Immature natural killer cell (primary cell): ENCODE measurements around the gene LPAR3. TPM values are rescaled to one million over a fixed set of nuclear protein-coding genes. Genes with fewer than 3 reads are reported as not detected.

Experiments
- DNase-seq, 3 donors: peaks; one replicate each; pipeline ENCODE4 v3.0.0; 2022; ENCODE audit warnings: mixed read lengths in 1 of 3
- H3K27ac Mint-ChIP-seq, 6 donors: one replicate each; pipeline ENCODE4 v1.8.0; 2020; ENCODE audit warnings: mixed read lengths in 6 of 6, mild to moderate bottlenecking in 5 of 6, inconsistent platforms in 4 of 6, moderate library complexity in 3 of 6
- H3K27me3 Mint-ChIP-seq, 3 donors: one replicate each; pipeline ENCODE4 v1.8.0; 2020 to 2021; ENCODE audit warnings: low read depth in 3 of 3, mild to moderate bottlenecking in 3 of 3, mixed read lengths in 3 of 3, moderate library complexity in 3 of 3, inconsistent platforms in 1 of 3
- H3K36me3 Mint-ChIP-seq, 3 donors: one replicate each; pipeline ENCODE4 v1.8.0; 2020; ENCODE audit warnings: mixed read lengths in 3 of 3, inconsistent platforms in 2 of 3, mild to moderate bottlenecking in 2 of 3
- H3K4me1 Mint-ChIP-seq, 2 donors: one replicate each; pipeline ENCODE4 v1.8.0; 2020; ENCODE audit warnings: inconsistent platforms in 2 of 2, mild to moderate bottlenecking in 2 of 2, mixed read lengths in 2 of 2, moderate library complexity in 1 of 2
- H3K4me3 Mint-ChIP-seq, 5 donors: one replicate each; pipeline ENCODE4 v1.8.0; 2020; ENCODE audit warnings: mild to moderate bottlenecking in 5 of 5, mixed read lengths in 5 of 5, inconsistent platforms in 3 of 5, moderate library complexity in 3 of 5
- H3K9me3 Mint-ChIP-seq, 6 donors: one replicate each; pipeline ENCODE4 v1.8.0; 2020; ENCODE audit warnings: mild to moderate bottlenecking in 6 of 6, mixed read lengths in 6 of 6, inconsistent platforms in 4 of 6, moderate library complexity in 3 of 6
- polyA plus RNA-seq, 3 donors: library from polyadenylated mRNA; unstranded; fragments of 300-500 nt; fragmentation: Illumina TruSeq; gene quantifications; one replicate each; pipeline ENCODE4 v1.2.3, GENCODE V29; 2021

Gene LPAR3
- polyA plus RNA-seq, 3 donors from 2014 or later, result 0.30 TPM; not detected in 2

- no peaks in the 10 kb centered on the region for H3K9me3 Mint-ChIP-seq
- H3K4me3 Mint-ChIP-seq, result no peak overlapping the region
- DNase-seq, result no peak
- peaks cover 2 to 3% (median 2%) of the 10 kb centered on the region in 3 donors for H3K27me3 Mint-ChIP-seq
- no peaks in the 10 kb centered on the region for H3K36me3 Mint-ChIP-seq
- H3K4me1 Mint-ChIP-seq, result peaks cover 19 to 30% of the 10 kb centered on the region in 2 donors
- no peak overlapping the region for H3K27ac Mint-ChIP-seq
These were observed 31.5 kb downstream of the LPAR3 start for GRCh38 chr1:84861516-84861915.

GRCh38 chr1:84859866-84860265 lies 33.1 kb downstream of the LPAR3 start:
- no peak overlapping the region for H3K27ac Mint-ChIP-seq
- no peaks in the 10 kb centered on the region for H3K9me3 Mint-ChIP-seq
- DNase-seq, result no peak
- peaks cover 2 to 3% (median 2%) of the 10 kb centered on the region in 3 donors for H3K27me3 Mint-ChIP-seq
- H3K4me1 Mint-ChIP-seq, result peaks cover 19 to 33% of the 10 kb centered on the region in 2 donors
- peaks cover 0 to 3% (median 0%) of the 10 kb centered on the region in 3 donors for H3K36me3 Mint-ChIP-seq
- H3K4me3 Mint-ChIP-seq, result no peak overlapping the region

DNA sequence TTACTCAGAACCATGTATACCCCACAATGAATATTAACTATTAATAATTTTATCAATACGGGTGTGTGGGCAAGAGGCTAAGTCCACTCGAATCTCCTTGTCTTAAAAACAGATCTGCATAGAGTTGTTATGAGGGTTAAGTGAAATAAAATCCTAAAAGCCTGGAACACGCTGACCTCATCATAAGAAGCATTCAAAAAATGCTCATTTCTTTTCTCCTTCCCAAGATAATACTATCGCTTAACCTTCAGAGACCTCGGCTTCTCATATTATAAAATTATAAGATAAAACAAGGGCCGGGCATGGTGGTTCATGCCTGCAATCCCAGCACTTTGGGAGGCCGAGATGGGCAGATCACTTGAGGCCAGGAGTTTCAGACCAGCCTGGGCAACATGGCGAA lies 35.1 kb downstream of the LPAR3 start:
- no peak overlapping the region for H3K27ac Mint-ChIP-seq
- DNase-seq, result no peak
- H3K4me3 Mint-ChIP-seq, result no peak overlapping the region
- peaks cover 0 to 3% (median 2%) of the 10 kb centered on the region in 3 donors for H3K27me3 Mint-ChIP-seq
- H3K4me1 Mint-ChIP-seq, result peaks cover 24 to 35% of the 10 kb centered on the region in 2 donors
- H3K9me3 Mint-ChIP-seq, result no peaks in the 10 kb centered on the region
- H3K36me3 Mint-ChIP-seq, result peaks cover 0 to 3% (median 0%) of the 10 kb centered on the region in 3 donors

- no peak overlapping the region for H3K4me3 Mint-ChIP-seq
- H3K27ac Mint-ChIP-seq, result no peak overlapping the region
- H3K27me3 Mint-ChIP-seq, result peaks cover 1 to 3% (median 2%) of the 10 kb centered on the region in 3 donors
- H3K36me3 Mint-ChIP-seq, result peaks cover 0 to 3% (median 0%) of the 10 kb centered on the region in 3 donors
- H3K9me3 Mint-ChIP-seq, result no peaks in the 10 kb centered on the region
- H3K4me1 Mint-ChIP-seq, result peaks cover 15 to 24% of the 10 kb centered on the region in 2 donors
- DNase-seq, result no peak
These were observed 36.2 kb downstream of the LPAR3 start for GRCh38 chr1:84856726-84857270.

DNA sequence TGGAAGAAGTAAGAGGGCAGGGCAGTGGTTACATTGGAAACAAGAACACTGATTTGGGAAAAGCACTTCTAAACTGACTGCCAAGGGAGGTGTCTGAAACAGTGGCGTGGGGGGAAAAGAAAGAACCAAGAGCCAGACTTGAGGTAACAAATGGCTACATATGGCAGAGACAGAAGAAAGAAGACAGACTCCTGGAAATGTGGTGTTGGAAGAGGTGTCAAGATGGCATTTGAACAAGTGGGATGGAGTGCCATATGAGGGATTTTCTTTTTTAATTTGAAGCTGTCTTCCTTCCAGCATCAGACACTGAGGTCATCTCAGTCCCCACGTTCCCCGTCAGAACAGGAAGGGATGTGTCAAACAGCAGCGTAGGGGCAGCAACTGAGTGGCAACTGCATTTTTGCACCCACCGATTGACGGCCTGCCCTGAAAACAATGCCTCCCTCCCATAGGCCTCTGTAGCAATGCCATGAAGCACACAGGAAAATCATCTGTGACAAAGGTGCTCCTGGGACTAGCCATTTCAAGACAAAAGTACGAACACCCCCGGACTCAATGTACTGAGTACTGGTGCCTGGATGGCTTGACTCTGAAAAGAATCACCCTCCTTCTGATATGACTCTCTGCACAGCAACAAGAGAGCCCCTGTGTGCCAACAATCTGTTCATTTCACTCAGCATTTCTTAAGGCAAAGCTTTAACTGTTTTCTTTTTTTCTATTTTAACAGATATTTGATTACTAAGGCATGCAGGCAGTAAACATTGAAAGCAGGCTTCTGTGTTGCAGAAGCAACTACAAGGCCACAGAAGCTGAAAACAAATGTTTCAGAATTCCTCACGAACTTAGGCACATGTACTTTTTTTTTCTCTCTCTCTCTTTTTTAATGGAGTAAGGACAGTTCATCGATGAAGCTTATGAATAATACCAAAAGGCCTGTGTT lies 37.0 kb downstream of the LPAR3 start:
- H3K9me3 Mint-ChIP-seq, result no peaks in the 10 kb centered on the region
- peaks cover 15 to 16% of the 10 kb centered on the region in 2 donors for H3K4me1 Mint-ChIP-seq

DNA sequence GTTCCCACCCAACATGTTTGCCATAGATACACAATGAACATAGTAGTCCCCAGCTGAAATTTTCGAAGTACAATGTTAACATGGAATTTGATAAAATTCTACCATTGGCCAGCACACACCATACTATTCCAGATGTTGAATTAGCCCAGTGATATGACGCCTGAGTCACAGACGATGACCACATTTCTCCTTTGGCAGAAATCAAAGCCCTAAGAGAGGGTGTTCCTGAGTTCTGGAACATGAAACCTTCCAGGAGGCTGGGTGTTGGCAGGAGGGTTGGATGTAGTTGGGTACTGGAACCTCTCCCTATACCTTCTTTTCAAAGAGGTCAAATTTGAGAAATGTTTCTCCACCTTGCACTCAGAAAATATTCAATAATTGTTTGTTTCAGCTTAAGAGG lies 37.8 kb downstream of the LPAR3 start:
- peaks cover 13 to 16% of the 10 kb centered on the region in 2 donors for H3K4me1 Mint-ChIP-seq
- no peak overlapping the region for H3K4me3 Mint-ChIP-seq
- peak overlapping the region in 2 of 6 donors; percentile 38 to 52 for H3K27ac Mint-ChIP-seq
- peaks cover 0 to 3% (median 1%) of the 10 kb centered on the region in 3 donors for H3K27me3 Mint-ChIP-seq
- DNase-seq, result no peak
- peaks cover 0 to 3% (median 0%) of the 10 kb centered on the region in 3 donors for H3K36me3 Mint-ChIP-seq
- no peaks in the 10 kb centered on the region for H3K9me3 Mint-ChIP-seq

More for the DNA sequence above, 37.0 kb downstream of the LPAR3 start:
- peak overlapping the region in 1 of 6 donors; percentile 17 for H3K27ac Mint-ChIP-seq
- peak overlapping the region in 1 of 5 donors; percentile 0 for H3K4me3 Mint-ChIP-seq
- no peak for DNase-seq
- peaks cover 1 to 3% (median 2%) of the 10 kb centered on the region in 3 donors for H3K27me3 Mint-ChIP-seq
- peaks cover 0 to 3% (median 0%) of the 10 kb centered on the region in 3 donors for H3K36me3 Mint-ChIP-seq

GRCh38 chr1:84853741-84854721 lies 39.0 kb downstream of the LPAR3 start:
- peaks cover 0 to 3% (median 0%) of the 10 kb centered on the region in 3 donors for H3K36me3 Mint-ChIP-seq
- H3K27ac Mint-ChIP-seq, result peak overlapping the region; percentile 5 to 62 (median 30)
- H3K4me1 Mint-ChIP-seq, result peaks cover 13 to 16% of the 10 kb centered on the region in 2 donors
- H3K9me3 Mint-ChIP-seq, result no peaks in the 10 kb centered on the region
- peak; percentile 30 to 33 (median 32) for DNase-seq
- H3K4me3 Mint-ChIP-seq, result peak overlapping the region in 1 of 5 donors; percentile 2
- H3K27me3 Mint-ChIP-seq, result peaks cover 1 to 3% (median 3%) of the 10 kb centered on the region in 3 donors

DNA sequence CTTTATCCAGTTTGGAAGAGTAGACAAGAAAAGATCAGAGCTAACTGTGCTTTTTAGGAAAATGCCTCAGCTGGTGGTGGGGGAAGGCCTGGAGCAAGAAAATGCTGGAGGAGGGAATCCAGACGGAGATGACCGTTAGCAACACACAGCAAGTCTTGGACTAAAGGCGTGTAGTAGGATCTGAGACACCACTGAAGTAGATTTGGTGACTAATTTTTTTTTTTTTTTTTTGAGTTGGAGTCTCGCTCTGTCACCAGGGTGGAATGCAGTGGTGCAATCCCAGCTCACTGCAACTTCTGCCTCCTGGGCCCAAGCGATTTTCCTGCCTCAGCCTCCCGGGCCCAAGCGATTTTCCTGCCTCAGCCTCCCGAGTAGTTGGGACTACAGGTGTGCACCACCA lies 41.2 kb downstream of the LPAR3 start:
- Mint-ChIP-seq H3K27me3 (peaks cover 0 to 3% (median 3%) of the 10 kb centered on the region in 3 donors), H3K27ac (no peak overlapping the region), H3K36me3 (peaks cover 0 to 3% (median 0%) of the 10 kb centered on the region in 3 donors), H3K4me3 (no peak overlapping the region), H3K4me1 (peaks cover 13 to 16% of the 10 kb centered on the region in 2 donors), H3K9me3 (no peaks in the 10 kb centered on the region)
- no peak for DNase-seq

DNA sequence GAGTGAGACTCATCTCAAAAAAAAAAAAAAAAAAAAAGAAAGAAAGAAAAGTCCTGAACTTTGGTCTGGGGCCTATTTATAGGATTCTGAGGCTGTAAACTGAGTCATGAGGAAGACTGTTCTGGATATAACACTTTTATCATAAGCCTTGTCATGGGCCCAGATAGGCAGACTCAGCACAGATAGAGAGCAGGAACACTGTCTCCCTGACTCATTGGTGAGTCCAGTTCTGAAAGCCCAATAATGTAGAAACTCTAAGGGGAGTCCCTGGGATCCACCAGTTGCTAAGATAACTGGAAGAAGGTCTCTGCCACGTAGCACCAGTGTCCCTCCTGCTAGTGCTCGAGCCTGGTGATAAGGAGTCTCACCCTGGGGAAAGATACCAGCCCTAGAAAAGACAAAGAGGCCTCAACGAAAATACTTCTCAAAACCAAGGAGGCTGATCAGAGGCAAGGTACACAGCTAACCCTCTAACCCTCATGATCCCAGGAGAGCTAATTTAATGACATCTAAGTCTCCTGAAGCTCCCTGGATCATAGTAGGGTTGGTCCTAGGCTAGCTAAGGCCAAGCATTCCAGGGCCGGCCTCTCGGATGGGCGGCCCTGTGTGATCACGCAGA lies 43.5 kb downstream of the LPAR3 start:
- Mint-ChIP-seq H3K9me3 (no peaks in the 10 kb centered on the region), H3K4me1 (peaks cover 9% of the 10 kb centered on the region in 2 donors), H3K36me3 (no peaks in the 10 kb centered on the region), H3K27ac (no peak overlapping the region), H3K4me3 (no peak overlapping the region), H3K27me3 (peaks cover 0 to 3% (median 3%) of the 10 kb centered on the region in 3 donors)
- DNase-seq, result no peak

DNA sequence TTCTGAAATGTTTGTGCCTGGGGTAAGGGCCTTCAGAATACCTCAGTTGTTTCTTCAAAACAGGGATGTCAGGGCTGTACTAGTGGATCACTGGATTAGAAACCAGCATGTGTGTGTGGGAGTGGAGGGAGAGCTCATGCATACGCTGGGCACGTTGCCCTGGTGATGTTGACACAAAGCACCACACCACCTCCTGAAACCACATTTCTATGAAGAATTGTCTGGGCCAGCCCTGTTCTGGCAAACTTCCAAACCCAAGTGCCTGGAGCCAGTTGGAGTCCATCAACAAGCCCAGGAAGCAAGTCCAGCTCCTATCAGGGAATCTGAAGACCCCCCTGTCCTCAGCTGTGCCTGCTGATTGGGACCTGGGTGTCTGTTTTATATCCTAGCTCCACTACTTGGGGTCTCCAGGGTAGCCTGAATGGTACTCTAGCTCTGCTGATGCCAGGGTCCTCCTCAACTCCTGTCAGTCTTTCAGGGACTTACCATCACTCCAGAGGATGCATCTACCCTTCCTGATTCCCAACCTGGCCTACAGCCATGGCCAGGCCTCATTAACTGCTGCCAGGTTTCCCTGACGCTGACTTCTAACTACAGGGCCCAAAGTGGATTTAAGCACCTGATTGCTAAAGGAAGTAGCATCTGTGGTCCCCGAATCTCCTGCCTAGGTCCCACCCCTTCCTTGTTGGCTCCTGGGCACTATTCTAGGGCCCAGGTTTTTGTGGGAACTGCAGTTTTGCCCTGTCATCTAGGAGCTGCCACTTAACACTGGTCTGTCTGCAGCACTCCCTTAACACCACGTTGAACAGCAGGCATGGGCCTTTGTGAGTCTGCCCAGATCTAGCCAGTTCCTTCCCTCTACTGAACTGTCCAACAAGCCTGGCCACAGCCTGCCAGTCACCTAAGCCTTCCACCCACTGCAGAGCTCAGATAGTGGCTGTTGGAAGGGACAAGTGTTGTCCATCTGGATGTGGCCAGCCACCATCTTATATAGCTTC lies 45.5 kb downstream of the LPAR3 start:
- H3K4me3 Mint-ChIP-seq, result no peak overlapping the region
- DNase-seq, result peak in 1 of 3 donors; percentile 12
- H3K27ac Mint-ChIP-seq, result peak overlapping the region in 1 of 6 donors; percentile 60

GRCh38 chr1:84846387-84846786 lies 46.6 kb downstream of the LPAR3 start:
- Mint-ChIP-seq H3K27me3 (peaks cover 3 to 4% (median 3%) of the 10 kb centered on the region in 3 donors), H3K4me1 (no peaks in the 10 kb centered on the region), H3K27ac (peak overlapping the region in 1 of 6 donors; percentile 4), H3K4me3 (no peak overlapping the region), H3K36me3 (no peaks in the 10 kb centered on the region), H3K9me3 (no peaks in the 10 kb centered on the region)
- no peak for DNase-seq

More for the DNA sequence above, 45.5 kb downstream of the LPAR3 start:
- no peaks in the 10 kb centered on the region for H3K4me1 Mint-ChIP-seq
- peaks cover 2 to 4% (median 3%) of the 10 kb centered on the region in 3 donors for H3K27me3 Mint-ChIP-seq
- no peaks in the 10 kb centered on the region for H3K36me3 Mint-ChIP-seq
- H3K9me3 Mint-ChIP-seq, result no peaks in the 10 kb centered on the region

DNA sequence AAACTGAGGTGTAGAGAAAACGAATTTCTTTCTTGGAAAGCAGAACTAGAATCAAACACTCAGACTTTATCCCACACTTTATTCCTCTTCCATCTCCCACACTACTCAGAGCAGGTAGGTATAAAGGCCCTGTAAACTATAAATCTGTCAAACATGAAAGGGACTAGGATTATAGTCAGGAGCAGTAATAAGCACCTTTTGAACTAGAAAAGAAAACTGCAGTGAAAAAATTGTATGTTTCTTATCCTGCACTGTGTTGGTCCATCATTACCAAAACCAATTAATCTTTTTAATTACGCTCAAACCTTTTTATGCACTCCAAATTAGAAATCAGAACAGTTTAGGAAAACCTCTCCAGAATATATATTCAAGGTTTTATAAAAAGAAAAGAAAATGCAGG lies 47.6 kb downstream of the LPAR3 start:
- H3K36me3 Mint-ChIP-seq, result no peaks in the 10 kb centered on the region
- no peak overlapping the region for H3K4me3 Mint-ChIP-seq
- no peak overlapping the region for H3K27ac Mint-ChIP-seq
- H3K4me1 Mint-ChIP-seq, result no peaks in the 10 kb centered on the region
- no peak for DNase-seq
- H3K27me3 Mint-ChIP-seq, result peaks cover 3 to 4% (median 3%) of the 10 kb centered on the region in 3 donors
- H3K9me3 Mint-ChIP-seq, result no peaks in the 10 kb centered on the region
